GM12864 (cell line): ENCODE data around the gene RNU5D-1.

ENCODE experiments used
- DNase-seq: peaks from one replicate; pipeline ENCODE4 v3.0.0-alpha.2; 2011; ENCODE audit warnings: low read depth
- H3K4me3 ChIP-seq: 2 replicates; pipeline ENCODE4 v1.5.1; 2011; ENCODE audit warnings: mild to moderate bottlenecking, low read depth, low read length, control low read depth
- CTCF ChIP-seq: IDR thresholded peaks from 2 replicates; pipeline ENCODE4 v1.5.1; 2011; ENCODE audit warnings: low read depth, mild to moderate bottlenecking, moderate library complexity, low read length, control low read depth, inconsistent platforms; ENCODE audit errors: missing control alignments

Gene RNU5D-1

GRCh38 chr1:44724955-44725698, 5.8 kb downstream of the RNU5D-1 start:
- DNase-seq = no peak
- H3K4me3 ChIP-seq = no peak overlapping the region
- no peak for TF ChIP-seq CTCF

GRCh38 chr1:44724296-44724954, 6.5 kb downstream of the RNU5D-1 start:
- DNase-seq = no peak
- no peak for TF ChIP-seq CTCF
- H3K4me3 ChIP-seq = no peak overlapping the region

GRCh38 chr1:44723496-44724295, 7.3 kb downstream of the RNU5D-1 start:
- H3K4me3 ChIP-seq = no peak overlapping the region
- peak; percentile 72 for DNase-seq
- no peak for TF ChIP-seq CTCF

- H3K4me3 ChIP-seq = no peak overlapping the region
- no peak for TF ChIP-seq CTCF
- no peak for DNase-seq
These were observed 7.9 kb downstream of the RNU5D-1 start for GRCh38 chr1:44723064-44723463.

- DNase-seq = peak; percentile 99
- no peak for TF ChIP-seq CTCF
- no peak overlapping the region; the same call in 1 of the 2 replicates for H3K4me3 ChIP-seq
These were observed 9.2 kb downstream of the RNU5D-1 start for GRCh38 chr1:44721485-44722361.

GRCh38 chr1:44720281-44720680, 10.7 kb downstream of the RNU5D-1 start:
- H3K4me3 ChIP-seq = no peak overlapping the region
- DNase-seq = no peak
- TF ChIP-seq CTCF = no peak
